Cardiac muscle cell (in vitro differentiated cells and primary cell): Measurements from ENCODE around the gene ZNF256. TPM values are rescaled to one million over a fixed set of nuclear protein-coding genes. Genes with fewer than 3 reads are reported as not detected.

Experiments used
- DNase-seq, 2 donors: peaks; one replicate each; pipeline versions ENCODE4 v3.0.0 to v3.0.0-alpha.2; 2010 to 2017; ENCODE audit warnings: low read depth in 1 of 2, low spot score in 1 of 2
- H3K27ac ChIP-seq: fragments of 200-600 bp; sonication (generic); 2 replicates; pipeline ENCODE4 v1.5.1; 2016
- H3K27me3 ChIP-seq: fragments of 200-600 bp; sonication (generic); 2 replicates; pipeline ENCODE4 v1.6.0; 2016; ENCODE audit warnings: control low read depth
- H3K36me3 ChIP-seq: fragments of 200-600 bp; sonication (generic); 2 replicates; pipeline ENCODE4 v1.5.1; 2016; ENCODE audit warnings: control low read depth
- H3K4me1 ChIP-seq: fragments of 200-600 bp; sonication (generic); 2 replicates; pipeline ENCODE4 v1.8.1; 2017; ENCODE audit warnings: low read depth, mild to moderate bottlenecking, mixed run types
- H3K4me3 ChIP-seq: fragments of 200-600 bp; sonication (generic); 2 replicates; pipeline ENCODE4 v1.5.1; 2016; ENCODE audit warnings: mild to moderate bottlenecking
- H3K9me3 ChIP-seq: fragments of 200-600 bp; sonication (generic); 2 replicates; pipeline ENCODE4 v1.5.1; 2017; ENCODE audit warnings: low read depth, mild to moderate bottlenecking, control low read depth
- CTCF ChIP-seq: IDR thresholded peaks from 2 replicates; pipeline ENCODE4 v1.5.1; 2012; ENCODE audit warnings: low read depth, mild to moderate bottlenecking, low read length
- polyA plus RNA-seq: library from polyadenylated mRNA; unstranded; fragments of >200 nt; fragmentation: Nextera tagmentation; extraction: Ambion mirVana; gene quantifications from 2 replicates; pipeline ENCODE4 v1.2.1, GENCODE V29; 2016
- total RNA-seq: library from RNA; depleted of rRNA; stranded (reverse); fragments of >200 nt; gene quantifications from 2 replicates; pipeline ENCODE4 v1.2.3, GENCODE V29; 2016

Gene ZNF256
- total and polyA plus RNA-seq, 2 experiments from 2014 or later, result 7.0 to 13.6 TPM

- H3K27ac ChIP-seq, result no peak overlapping the region
- H3K36me3 ChIP-seq, result peaks cover 15% of the 10 kb centered on the region
- no peak for DNase-seq
- peaks cover 7% of the 10 kb centered on the region for H3K4me1 ChIP-seq
- H3K9me3 ChIP-seq, result no peaks in the 10 kb centered on the region
- no peaks in the 10 kb centered on the region for H3K27me3 ChIP-seq
- H3K4me3 ChIP-seq, result no peak overlapping the region
- no peak for TF ChIP-seq CTCF
These were observed 33.0 kb downstream of the ZNF256 start for GRCh38 chr19:57914531-57914930.

GRCh38 chr19:57907394-57907793 is 40.1 kb downstream of the ZNF256 start:
- no peaks in the 10 kb centered on the region for H3K4me1 ChIP-seq
- no peaks in the 10 kb centered on the region for H3K27me3 ChIP-seq
- DNase-seq, result no peak
- H3K36me3 ChIP-seq, result peaks cover 19% of the 10 kb centered on the region
- no peak overlapping the region for H3K4me3 ChIP-seq
- H3K27ac ChIP-seq, result no peak overlapping the region
- no peaks in the 10 kb centered on the region for H3K9me3 ChIP-seq
- no peak for TF ChIP-seq CTCF

- DNase-seq, result no peak
- H3K36me3 ChIP-seq, result peaks cover 13% of the 10 kb centered on the region
- no peak overlapping the region for H3K27ac ChIP-seq
- H3K27me3 ChIP-seq, result no peaks in the 10 kb centered on the region
- no peaks in the 10 kb centered on the region for H3K9me3 ChIP-seq
- TF ChIP-seq CTCF, result no peak
- no peaks in the 10 kb centered on the region for H3K4me1 ChIP-seq
- no peak overlapping the region for H3K4me3 ChIP-seq
These were observed 42.2 kb downstream of the ZNF256 start for GRCh38 chr19:57905258-57905657.

GRCh38 chr19:57903618-57904184 is 43.8 kb downstream of the ZNF256 start:
- Histone ChIP-seq H3K4me1 (no peaks in the 10 kb centered on the region), H3K27me3 (no peaks in the 10 kb centered on the region), H3K9me3 (no peaks in the 10 kb centered on the region), H3K36me3 (peaks cover 11% of the 10 kb centered on the region), H3K27ac (no peak overlapping the region), H3K4me3 (no peak overlapping the region)
- no peak for DNase-seq
- no peak for TF ChIP-seq CTCF

GRCh38 chr19:57900311-57900710 is 47.2 kb downstream of the ZNF256 start:
- no peak for TF ChIP-seq CTCF
- no peaks in the 10 kb centered on the region for H3K36me3 ChIP-seq
- H3K9me3 ChIP-seq, result no peaks in the 10 kb centered on the region
- no peaks in the 10 kb centered on the region for H3K27me3 ChIP-seq
- no peak overlapping the region for H3K27ac ChIP-seq
- no peak for DNase-seq
- H3K4me1 ChIP-seq, result no peaks in the 10 kb centered on the region
- no peak overlapping the region for H3K4me3 ChIP-seq

Other genes starting within 250 kb of the ZNF256 start
- gene ZNF154, start 238.5 kb downstream of the ZNF256 start, total RNA-seq, result 14.0 and 20.1 TPM in 2 replicates
- gene ZNF154, start 238.5 kb downstream of the ZNF256 start, polyA plus RNA-seq, result 11.1 and 16.3 TPM in 2 replicates
- gene ZNF671, start 220.1 kb downstream of the ZNF256 start, total RNA-seq, result 14.4 and 24.2 TPM in 2 replicates
- gene ZNF671, start 220.1 kb downstream of the ZNF256 start, polyA plus RNA-seq, result 16.7 and 19.3 TPM in 2 replicates
- 16.9 and 20.0 TPM in 2 replicates for gene ZNF776, start 200.9 kb downstream of the ZNF256 start, total RNA-seq
- 20.7 and 26.6 TPM in 2 replicates for gene ZNF776, start 200.9 kb downstream of the ZNF256 start, polyA plus RNA-seq
- gene ZNF586, start 178.0 kb downstream of the ZNF256 start, total RNA-seq, result 15.0 and 17.1 TPM in 2 replicates
- 8.4 and 10.0 TPM in 2 replicates for gene ZNF586, start 178.0 kb downstream of the ZNF256 start, polyA plus RNA-seq
- gene ZNF552, start 132.8 kb downstream of the ZNF256 start, total RNA-seq, result 3.8 and 6.6 TPM in 2 replicates
- gene ZNF552, start 132.8 kb downstream of the ZNF256 start, polyA plus RNA-seq, result 10.5 and 13.4 TPM in 2 replicates
- gene ZNF587B, start 117.4 kb downstream of the ZNF256 start, total RNA-seq, result 8.5 and 12.9 TPM in 2 replicates
- 2.8 and 3.1 TPM in 2 replicates for gene ZNF587B, start 117.4 kb downstream of the ZNF256 start, polyA plus RNA-seq
- gene ZNF587, start 97.8 kb downstream of the ZNF256 start, total RNA-seq, result 14.0 and 17.2 TPM in 2 replicates
- gene ZNF587, start 97.8 kb downstream of the ZNF256 start, polyA plus RNA-seq, result 12.6 and 22.6 TPM in 2 replicates
- gene ZNF814, start 58.7 kb downstream of the ZNF256 start, total RNA-seq, result 13.6 and 14.8 TPM in 2 replicates
- gene ZNF814, start 58.7 kb downstream of the ZNF256 start, polyA plus RNA-seq, result 32.4 and 45.7 TPM in 2 replicates
- gene ZNF417, start 31.1 kb downstream of the ZNF256 start, total RNA-seq, result 11.8 and 17.8 TPM in 2 replicates
- 4.8 and 7.7 TPM in 2 replicates for gene ZNF417, start 31.1 kb downstream of the ZNF256 start, polyA plus RNA-seq
- 14.6 and 19.7 TPM in 2 replicates for gene ZNF418, start 12.3 kb downstream of the ZNF256 start, total RNA-seq
- gene ZNF418, start 12.3 kb downstream of the ZNF256 start, polyA plus RNA-seq, result 6.1 and 13.8 TPM in 2 replicates
- gene C19orf18, start 26.8 kb upstream of the ZNF256 start, total RNA-seq, result 1.3 and 1.4 TPM in 2 replicates
- 2.4 and 3.6 TPM in 2 replicates for gene C19orf18, start 26.8 kb upstream of the ZNF256 start, polyA plus RNA-seq
- 50.5 and 87.4 TPM in 2 replicates for gene ZNF606, start 55.1 kb upstream of the ZNF256 start, total RNA-seq
- 30.0 and 31.2 TPM in 2 replicates for gene ZNF606, start 55.1 kb upstream of the ZNF256 start, polyA plus RNA-seq
- 31.9 and 38.4 TPM in 2 replicates for gene ZSCAN1, start 86.3 kb upstream of the ZNF256 start, total RNA-seq
- gene ZSCAN1, start 86.3 kb upstream of the ZNF256 start, polyA plus RNA-seq, result 22.0 and 24.6 TPM in 2 replicates
- gene ZNF135, start 111.6 kb upstream of the ZNF256 start, total RNA-seq, result 11.7 and 14.0 TPM in 2 replicates
- gene ZNF135, start 111.6 kb upstream of the ZNF256 start, polyA plus RNA-seq, result 10.2 and 11.2 TPM in 2 replicates
- gene ZSCAN18, start 150.5 kb upstream of the ZNF256 start, total RNA-seq, result 173 and 243 TPM in 2 replicates
- gene ZSCAN18, start 150.5 kb upstream of the ZNF256 start, polyA plus RNA-seq, result 127 and 191 TPM in 2 replicates
- gene ZNF329, start 203.1 kb upstream of the ZNF256 start, total RNA-seq, result 27.8 and 29.6 TPM in 2 replicates
- gene ZNF329, start 203.1 kb upstream of the ZNF256 start, polyA plus RNA-seq, result 5.2 and 12.8 TPM in 2 replicates
- gene ZNF274, start 235.4 kb upstream of the ZNF256 start, total RNA-seq, result 40.3 and 50.1 TPM in 2 replicates
- gene ZNF274, start 235.4 kb upstream of the ZNF256 start, polyA plus RNA-seq, result 42.8 and 45.4 TPM in 2 replicates